ENCODE measurements around the gene BCAS3.
A peak's percentile ranks its signal among the peaks of the same experiment; 100 is the strongest.

BCAS3 gene

DNA sequence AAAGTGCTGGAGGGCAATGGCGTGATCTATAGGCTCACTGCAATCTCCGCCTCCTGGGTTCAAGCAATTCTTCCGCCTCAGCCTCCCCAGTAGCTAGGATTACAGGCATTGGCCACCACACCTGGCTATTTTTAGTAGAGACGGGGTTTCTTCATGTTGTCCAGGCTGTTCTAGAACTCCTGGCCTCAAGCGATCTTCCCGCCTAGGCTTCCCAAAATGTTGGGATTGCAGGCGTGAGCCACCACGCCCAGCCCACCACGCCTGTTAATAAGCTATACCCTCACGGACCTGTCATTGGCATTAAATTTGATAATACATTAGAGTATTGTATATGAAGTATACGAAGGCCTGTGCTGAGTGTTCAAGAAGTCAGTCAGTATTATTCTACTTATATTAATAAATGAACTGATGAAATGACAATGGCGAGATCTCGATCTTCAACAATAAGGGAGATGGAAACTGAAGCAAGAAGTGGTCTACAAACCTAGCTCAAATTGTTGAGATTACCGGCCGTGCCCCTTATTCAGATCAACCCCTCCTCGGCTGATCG is 818 bp upstream of the BCAS3 start:
- Histone ChIP-seq H3K79me1 (replicated peaks; ENCODE audit: low read length, poor library complexity, severe bottlenecking) (peaks cover 5% of the 10 kb centered on the region), H3K9me3 (ENCODE audit: control insufficient read depth, low read length) (no peaks in the 10 kb centered on the region), H3K9ac (ENCODE audit: low read length) (peak overlapping the region; percentile 89), H3K18ac (ENCODE audit: low read depth in 1 of 2, low read length in 2 of 2) (no peak overlapping the region), H4K8ac (ENCODE audit: low read length) (no peak overlapping the region), H2AFZ (ENCODE audit: low read depth, low read length) (no peak overlapping the region), H3K14ac (ENCODE audit: low read length in 2 of 2) (no peak overlapping the region), H3K4ac (ENCODE audit: low read depth in 1 of 2, low read length in 2 of 2) (peak overlapping the region in 1 of 2 experiments; percentile 84), H2BK120ac (ENCODE audit: low read depth, low read length) (no peak overlapping the region), H2AK5ac (ENCODE audit: low read length, severe bottlenecking) (no peak overlapping the region), H3K27me3 (ENCODE audit: control insufficient read depth in 1 of 2, insufficient read depth in 1 of 2, low read length in 2 of 2) (no peaks in the 10 kb centered on the region), H3K27ac (ENCODE audit: low read length, poor library complexity, severe bottlenecking) (no peak overlapping the region), H2BK12ac (ENCODE audit: low read length in 2 of 2) (no peak overlapping the region), H3K4me2 (ENCODE audit: low read length, poor library complexity, severe bottlenecking) (peak overlapping the region; percentile 91), H3K4me1 (ENCODE audit: control insufficient read depth, insufficient read depth, low read depth, low read length) (peaks cover 3% of the 10 kb centered on the region), H2BK5ac (ENCODE audit: low read depth, low read length, poor library complexity, severe bottlenecking) (no peak overlapping the region), H2BK15ac (ENCODE audit: low read depth, poor library complexity, severe bottlenecking) (no peak overlapping the region), H4K91ac (ENCODE audit: low read length) (no peak overlapping the region), H3K36me3 (ENCODE audit: control insufficient read depth in 1 of 2, insufficient read depth in 2 of 2, low read depth in 1 of 2, low read length in 2 of 2) (peaks cover 0 to 5% of the 10 kb centered on the region in 2 experiments), H3K4me3 (ENCODE audit: insufficient read depth in 1 of 2, low read depth in 1 of 2, low read length in 2 of 2) (peak overlapping the region; percentile 85 to 94), H3K23ac (ENCODE audit: low read length in 2 of 2) (no peak overlapping the region)
- no peak for DNase-seq
- 43% methylated on average over 14 of the region's 17 CpGs for WGBS

- H3K27ac ChIP-seq (ENCODE audit: low read length, poor library complexity, severe bottlenecking) = no peak overlapping the region
- no peak overlapping the region for H2BK5ac ChIP-seq (ENCODE audit: low read depth, low read length, poor library complexity, severe bottlenecking)
- H3K14ac ChIP-seq (ENCODE audit: low read length in 2 of 2) = peak overlapping the region in 1 of 2 experiments; percentile 26
- H3K18ac ChIP-seq (ENCODE audit: low read depth in 1 of 2, low read length in 2 of 2) = peak overlapping the region; percentile 71 to 85
- H3K4me2 ChIP-seq (ENCODE audit: low read length, poor library complexity, severe bottlenecking) = peak overlapping the region; percentile 78
- peak overlapping the region; percentile 94 for H4K8ac ChIP-seq (ENCODE audit: low read length)
- peak overlapping the region; percentile 85 to 94 for H3K4me3 ChIP-seq (ENCODE audit: insufficient read depth in 1 of 2, low read depth in 1 of 2, low read length in 2 of 2)
- no peak overlapping the region for H3K23ac ChIP-seq (ENCODE audit: low read length in 2 of 2)
- H3K27me3 ChIP-seq (ENCODE audit: control insufficient read depth in 1 of 2, insufficient read depth in 1 of 2, low read length in 2 of 2) = no peaks in the 10 kb centered on the region
- no peak overlapping the region for H2BK12ac ChIP-seq (ENCODE audit: low read length in 2 of 2)
- H3K79me1 ChIP-seq (replicated peaks; ENCODE audit: low read length, poor library complexity, severe bottlenecking) = peaks cover 5% of the 10 kb centered on the region
- H3K36me3 ChIP-seq (ENCODE audit: control insufficient read depth in 1 of 2, insufficient read depth in 2 of 2, low read depth in 1 of 2, low read length in 2 of 2) = peaks cover 0 to 9% of the 10 kb centered on the region in 2 experiments
- no peak overlapping the region for H4K91ac ChIP-seq (ENCODE audit: low read length)
- H3K9me3 ChIP-seq (ENCODE audit: control insufficient read depth, low read length) = no peaks in the 10 kb centered on the region
- WGBS = 16% methylated on average over 5 of the region's 6 CpGs
- DNase-seq = no peak
- no peak overlapping the region for H3K4ac ChIP-seq (ENCODE audit: low read depth in 1 of 2, low read length in 2 of 2)
- H3K4me1 ChIP-seq (ENCODE audit: control insufficient read depth, insufficient read depth, low read depth, low read length) = peaks cover 3% of the 10 kb centered on the region
- H2BK15ac ChIP-seq (ENCODE audit: low read depth, poor library complexity, severe bottlenecking) = no peak overlapping the region
- no peak overlapping the region for H2AK5ac ChIP-seq (ENCODE audit: low read length, severe bottlenecking)
- peak overlapping the region; percentile 71 for H2BK120ac ChIP-seq (ENCODE audit: low read depth, low read length)
- peak overlapping the region; percentile 89 for H3K9ac ChIP-seq (ENCODE audit: low read length)
- peak overlapping the region; percentile 20 for H2AFZ ChIP-seq (ENCODE audit: low read depth, low read length)
Observed at GRCh38 chr17:60678118-60678444, 430 bp downstream of the BCAS3 start.

DNA sequence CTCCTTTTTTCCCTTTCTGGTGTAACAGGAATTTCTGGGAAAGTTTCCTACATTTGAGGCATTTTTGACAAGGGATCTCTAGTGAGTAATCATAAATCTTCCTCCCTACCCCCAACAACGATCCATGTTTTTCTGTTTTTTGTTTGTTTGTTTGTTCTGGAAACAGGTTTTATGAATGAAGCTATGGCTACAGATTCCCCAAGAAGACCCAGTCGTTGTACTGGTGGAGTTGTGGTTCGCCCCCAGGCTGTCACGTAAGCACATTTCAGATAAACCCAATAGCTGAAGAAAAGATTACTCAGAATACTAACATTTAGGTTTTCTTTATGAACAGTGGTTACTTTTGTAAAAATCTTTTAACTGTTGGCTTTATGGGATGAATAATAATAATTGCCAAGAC is 1.6 kb downstream of the BCAS3 start:
- WGBS = no CpG with 5 or more reads among the region's 4 CpGs

GRCh38 chr17:60680754-60681153 is 3.1 kb downstream of the BCAS3 start:
- Histone ChIP-seq H2AK5ac (ENCODE audit: low read length, severe bottlenecking) (no peak overlapping the region), H3K9me3 (ENCODE audit: control insufficient read depth, low read length) (no peaks in the 10 kb centered on the region), H3K27me3 (ENCODE audit: control insufficient read depth in 1 of 2, insufficient read depth in 1 of 2, low read length in 2 of 2) (no peaks in the 10 kb centered on the region), H4K8ac (ENCODE audit: low read length) (no peak overlapping the region), H2BK120ac (ENCODE audit: low read depth, low read length) (no peak overlapping the region), H3K79me1 (replicated peaks; ENCODE audit: low read length, poor library complexity, severe bottlenecking) (peaks cover 7% of the 10 kb centered on the region), H3K23ac (ENCODE audit: low read length in 2 of 2) (no peak overlapping the region), H2AFZ (ENCODE audit: low read depth, low read length) (no peak overlapping the region), H3K27ac (ENCODE audit: low read length, poor library complexity, severe bottlenecking) (no peak overlapping the region), H3K4ac (ENCODE audit: low read depth in 1 of 2, low read length in 2 of 2) (no peak overlapping the region), H2BK15ac (ENCODE audit: low read depth, poor library complexity, severe bottlenecking) (no peak overlapping the region), H2BK5ac (ENCODE audit: low read depth, low read length, poor library complexity, severe bottlenecking) (no peak overlapping the region), H3K14ac (ENCODE audit: low read length in 2 of 2) (no peak overlapping the region), H3K9ac (ENCODE audit: low read length) (no peak overlapping the region), H2BK12ac (ENCODE audit: low read length in 2 of 2) (no peak overlapping the region), H3K18ac (ENCODE audit: low read depth in 1 of 2, low read length in 2 of 2) (no peak overlapping the region), H3K4me2 (ENCODE audit: low read length, poor library complexity, severe bottlenecking) (no peak overlapping the region), H3K36me3 (ENCODE audit: control insufficient read depth in 1 of 2, insufficient read depth in 2 of 2, low read depth in 1 of 2, low read length in 2 of 2) (peaks cover 0 to 28% of the 10 kb centered on the region in 2 experiments), H3K4me3 (ENCODE audit: insufficient read depth in 1 of 2, low read depth in 1 of 2, low read length in 2 of 2) (no peak overlapping the region), H4K91ac (ENCODE audit: low read length) (no peak overlapping the region), H3K4me1 (ENCODE audit: control insufficient read depth, insufficient read depth, low read depth, low read length) (peaks cover 3% of the 10 kb centered on the region)
- WGBS = 98% methylated on average over 6 of the region's 6 CpGs
- no peak for DNase-seq

More for the DNA sequence above, 1.6 kb downstream of the BCAS3 start:
- Histone ChIP-seq H4K8ac (ENCODE audit: low read length) (no peak overlapping the region), H3K9me3 (ENCODE audit: control insufficient read depth, low read length) (no peaks in the 10 kb centered on the region), H3K9ac (ENCODE audit: low read length) (no peak overlapping the region), H3K4ac (ENCODE audit: low read depth in 1 of 2, low read length in 2 of 2) (no peak overlapping the region), H2BK15ac (ENCODE audit: low read depth, poor library complexity, severe bottlenecking) (no peak overlapping the region), H2BK120ac (ENCODE audit: low read depth, low read length) (no peak overlapping the region), H3K36me3 (ENCODE audit: control insufficient read depth in 1 of 2, insufficient read depth in 2 of 2, low read depth in 1 of 2, low read length in 2 of 2) (peaks cover 0 to 18% of the 10 kb centered on the region in 2 experiments), H2AFZ (ENCODE audit: low read depth, low read length) (no peak overlapping the region), H3K4me3 (ENCODE audit: insufficient read depth in 1 of 2, low read depth in 1 of 2, low read length in 2 of 2) (no peak overlapping the region), H3K4me1 (ENCODE audit: control insufficient read depth, insufficient read depth, low read depth, low read length) (peaks cover 3% of the 10 kb centered on the region), H3K4me2 (ENCODE audit: low read length, poor library complexity, severe bottlenecking) (no peak overlapping the region), H2AK5ac (ENCODE audit: low read length, severe bottlenecking) (no peak overlapping the region), H2BK5ac (ENCODE audit: low read depth, low read length, poor library complexity, severe bottlenecking) (no peak overlapping the region), H3K27me3 (ENCODE audit: control insufficient read depth in 1 of 2, insufficient read depth in 1 of 2, low read length in 2 of 2) (no peaks in the 10 kb centered on the region), H3K18ac (ENCODE audit: low read depth in 1 of 2, low read length in 2 of 2) (no peak overlapping the region), H4K91ac (ENCODE audit: low read length) (no peak overlapping the region), H3K27ac (ENCODE audit: low read length, poor library complexity, severe bottlenecking) (no peak overlapping the region), H3K14ac (ENCODE audit: low read length in 2 of 2) (no peak overlapping the region), H3K79me1 (replicated peaks; ENCODE audit: low read length, poor library complexity, severe bottlenecking) (peaks cover 7% of the 10 kb centered on the region), H3K23ac (ENCODE audit: low read length in 2 of 2) (no peak overlapping the region), H2BK12ac (ENCODE audit: low read length in 2 of 2) (no peak overlapping the region)
- no peak for DNase-seq

Data from mesenchymal stem cell (in vitro differentiated cells and primary cell).